GM19452 (cell line): Measurements from ENCODE around the gene TLX2.

Experiments
- ATAC-seq: cut with Tn5 transposase; IDR thresholded peaks from one replicate; pipeline ENCODE4 v1.9.1; 2021; ENCODE audit not compliant: unreplicated experiment

TLX2 gene

GRCh38 chr2:74531666-74532065, 17.4 kb downstream of the TLX2 start:
- no peak for ATAC-seq

- ATAC-seq, result no peak
These were observed 18.0 kb downstream of the TLX2 start for GRCh38 chr2:74532222-74532621.

- no peak for ATAC-seq
These were observed 19.2 kb downstream of the TLX2 start for GRCh38 chr2:74533464-74533863.

- no peak for ATAC-seq
These were observed 20.2 kb downstream of the TLX2 start for GRCh38 chr2:74534411-74534810.

GRCh38 chr2:74535440-74535965, 21.3 kb downstream of the TLX2 start:
- ATAC-seq, result no peak

GRCh38 chr2:74536166-74536950, 22.1 kb downstream of the TLX2 start:
- no peak for ATAC-seq

- ATAC-seq, result no peak
These were observed 22.9 kb downstream of the TLX2 start for GRCh38 chr2:74537140-74537539.

GRCh38 chr2:74538881-74539339, 24.7 kb downstream of the TLX2 start:
- ATAC-seq, result no peak

GRCh38 chr2:74540291-74540690, 26.0 kb downstream of the TLX2 start:
- no peak for ATAC-seq

GRCh38 chr2:74542978-74543377, 28.7 kb downstream of the TLX2 start:
- no peak for ATAC-seq

- ATAC-seq, result no peak
These were observed 30.4 kb downstream of the TLX2 start for GRCh38 chr2:74544634-74545033.

- no peak for ATAC-seq
These were observed 31.8 kb downstream of the TLX2 start for GRCh38 chr2:74546004-74546403.

GRCh38 chr2:74548285-74548899, 34.1 kb downstream of the TLX2 start:
- no peak for ATAC-seq

GRCh38 chr2:74548900-74549826, 34.9 kb downstream of the TLX2 start:
- no peak for ATAC-seq

- no peak for ATAC-seq
These were observed 36.0 kb downstream of the TLX2 start for GRCh38 chr2:74550231-74550630.

GRCh38 chr2:74551530-74551929, 37.3 kb downstream of the TLX2 start:
- ATAC-seq, result no peak

- no peak for ATAC-seq
These were observed 38.0 kb downstream of the TLX2 start for GRCh38 chr2:74551942-74552913.

GRCh38 chr2:74552914-74553811, 38.9 kb downstream of the TLX2 start:
- no peak for ATAC-seq
